HG02885 (cell line): ENCODE data around the gene TLCD4.
A peak's percentile ranks its signal among the peaks of the same experiment; 100 is the strongest.

ENCODE experiments used
- ATAC-seq: cut with Tn5 transposase; IDR thresholded peaks from one replicate; pipeline ENCODE4 v1.9.1; 2021; ENCODE audit warnings: mild to moderate bottlenecking; ENCODE audit not compliant: unreplicated experiment, poor library complexity

Gene TLCD4

DNA sequence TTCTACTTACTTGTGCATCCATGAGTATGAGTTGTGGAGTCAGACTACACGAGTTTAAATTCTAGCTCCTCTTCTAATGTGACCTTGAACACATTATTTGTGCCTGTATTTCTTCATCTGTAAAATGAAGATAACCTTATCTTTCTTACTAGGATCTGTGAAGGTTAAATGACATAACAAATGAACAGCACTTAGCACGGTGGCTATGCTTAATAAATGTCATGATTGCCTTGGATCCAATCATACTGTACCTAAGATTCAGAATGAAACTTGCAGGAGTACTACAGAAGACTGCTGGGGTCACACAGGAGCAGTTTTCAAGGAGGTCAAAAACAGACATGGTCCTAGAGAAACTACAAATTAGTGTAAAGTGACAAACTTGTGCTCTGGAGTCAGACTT, 22.2 kb upstream of the TLCD4 start:
- ATAC-seq = peak; percentile 31

DNA sequence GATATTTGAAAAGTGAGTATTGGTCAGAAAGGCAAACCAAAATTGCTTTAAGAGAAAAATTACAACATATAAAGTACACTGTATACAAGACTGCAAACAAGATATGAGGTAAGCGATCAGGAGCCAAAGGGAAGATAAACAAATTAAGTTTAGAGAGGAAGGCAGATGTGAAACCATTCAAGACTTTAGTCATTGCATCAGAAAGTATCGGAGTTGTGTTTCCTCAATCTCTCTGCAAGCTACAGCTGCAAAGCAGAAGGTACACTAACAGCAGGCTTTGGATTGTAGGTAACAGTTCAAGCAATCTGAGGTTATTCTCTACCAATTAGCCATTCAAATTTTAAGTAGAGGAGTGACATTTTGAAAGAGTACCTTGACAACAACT, 21.3 kb upstream of the TLCD4 start:
- peak; percentile 98 for ATAC-seq

DNA sequence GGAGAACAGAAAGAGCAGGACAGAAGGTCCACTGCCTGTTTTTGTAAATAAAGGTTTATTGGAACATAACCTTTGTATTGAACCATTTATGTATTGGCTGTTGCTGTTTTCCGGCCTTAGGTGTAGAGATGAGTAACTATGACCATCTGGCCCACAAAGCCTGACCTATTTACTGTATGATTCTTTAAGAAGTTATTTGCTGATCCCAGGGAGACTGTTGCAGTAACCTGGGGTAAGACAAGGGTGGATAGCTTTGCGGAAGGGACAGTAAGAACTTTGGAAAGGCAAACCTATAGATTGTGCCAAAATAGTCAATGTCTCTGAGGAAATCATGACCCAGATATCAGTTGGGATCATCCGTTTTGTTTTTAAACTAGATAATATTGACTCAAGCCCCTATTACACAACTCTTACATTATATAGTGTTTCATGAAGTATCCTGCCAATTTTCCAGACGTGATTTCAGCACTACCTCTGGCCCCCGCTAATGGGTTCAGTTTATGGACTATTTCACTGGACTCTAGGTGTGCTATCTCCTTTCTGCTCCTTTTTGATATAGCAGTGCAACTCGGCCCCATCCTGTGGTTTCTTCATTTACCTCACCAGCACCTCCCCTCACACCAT, 20.8 kb upstream of the TLCD4 start:
- peak; percentile 25 for ATAC-seq

DNA sequence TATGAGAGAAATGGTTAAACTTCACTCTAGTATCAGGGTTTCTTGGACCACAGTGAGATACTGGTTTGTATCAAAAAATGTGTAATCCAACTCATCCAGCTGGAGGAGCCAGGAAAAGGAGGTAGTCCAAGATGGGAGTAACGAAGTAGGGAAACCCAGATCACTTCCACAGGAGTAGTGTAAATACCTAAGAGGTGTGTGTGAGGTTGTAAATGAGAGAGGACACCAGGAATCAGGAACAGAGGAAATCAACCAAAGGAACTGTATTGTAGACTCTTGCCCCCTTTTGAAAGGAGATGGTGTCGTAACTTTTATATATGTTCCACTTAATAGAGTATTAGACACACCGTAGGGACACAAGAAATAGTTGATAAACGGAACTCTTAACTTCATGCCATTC, 19.7 kb upstream of the TLCD4 start:
- ATAC-seq = no peak

- no peak for ATAC-seq
Observed at GRCh38 chr1:95098196-95098595, 19.0 kb upstream of the TLCD4 start.

- ATAC-seq = no peak
Observed at GRCh38 chr1:95108792-95109191, 8.4 kb upstream of the TLCD4 start.

DNA sequence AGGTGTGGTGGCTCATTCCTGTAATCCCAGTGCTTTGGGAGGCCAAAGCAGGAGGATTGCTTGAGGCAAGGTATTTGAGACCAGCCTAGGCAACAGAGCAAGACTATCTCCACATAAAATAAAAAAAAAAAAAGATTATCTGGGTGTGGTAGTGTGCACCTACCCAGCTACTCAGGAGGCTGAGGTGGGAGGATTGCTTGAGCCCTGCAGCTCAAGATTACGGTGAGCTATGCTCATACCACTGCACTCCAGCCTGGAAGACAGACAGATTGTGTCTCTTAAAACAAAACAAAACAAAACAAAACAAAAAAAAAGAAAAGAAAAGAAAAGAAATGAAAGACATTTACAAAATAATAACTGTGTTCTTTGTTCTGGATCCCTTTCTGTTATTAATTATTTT, 6.1 kb upstream of the TLCD4 start:
- ATAC-seq = no peak

GRCh38 chr1:95113684-95114083, 3.5 kb upstream of the TLCD4 start:
- no peak for ATAC-seq

GRCh38 chr1:95115708-95116137, 1.4 kb upstream of the TLCD4 start:
- no peak for ATAC-seq

GRCh38 chr1:95116580-95117206, 462 bp upstream of the TLCD4 start:
- ATAC-seq = peak; percentile 70

DNA sequence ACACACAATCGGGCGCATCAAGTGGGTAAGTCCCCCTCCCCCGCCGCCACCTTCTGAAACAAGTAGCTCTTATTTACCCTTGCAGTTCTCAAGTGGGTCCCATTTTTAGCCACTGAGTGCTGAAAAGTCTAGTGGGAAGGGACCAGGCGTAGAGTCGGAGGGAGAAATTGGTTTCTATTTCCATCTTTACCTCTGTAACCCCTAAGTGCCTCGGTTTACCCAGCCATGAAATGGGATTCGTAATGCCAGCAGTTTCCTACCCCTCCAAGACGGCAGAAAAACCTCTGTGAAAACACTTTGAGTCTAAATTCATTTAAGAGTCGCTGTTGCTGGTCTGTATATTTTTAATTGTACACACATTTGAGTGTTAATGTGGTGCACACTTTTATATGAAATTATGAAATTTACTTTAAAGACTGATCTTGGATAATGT, 928 bp downstream of the TLCD4 start:
- ATAC-seq = no peak

- ATAC-seq = no peak
Observed at GRCh38 chr1:95118710-95119109, 1.6 kb downstream of the TLCD4 start.

GRCh38 chr1:95119273-95119672, 2.1 kb downstream of the TLCD4 start:
- ATAC-seq = no peak

- no peak for ATAC-seq
Observed at GRCh38 chr1:95122151-95122697, 5.1 kb downstream of the TLCD4 start.

DNA sequence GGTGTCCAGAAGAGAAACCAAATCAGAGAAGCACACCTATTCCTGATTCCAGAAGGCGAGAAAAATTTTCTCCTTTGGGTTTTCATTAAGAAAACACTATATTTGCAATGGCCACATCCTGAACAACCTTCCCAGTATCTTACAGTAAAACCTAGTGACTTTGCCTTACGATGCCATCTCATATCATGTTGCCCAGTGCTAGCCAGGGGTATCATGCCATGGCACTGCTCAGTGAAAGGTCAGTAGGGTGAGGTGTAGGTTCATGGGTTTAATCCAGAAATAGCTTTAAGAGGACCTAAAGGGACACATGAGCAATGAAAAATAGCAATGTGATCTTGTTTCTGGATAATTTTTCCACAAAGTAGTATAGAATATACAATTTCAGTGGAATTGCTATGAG, 7.2 kb downstream of the TLCD4 start:
- no peak for ATAC-seq

DNA sequence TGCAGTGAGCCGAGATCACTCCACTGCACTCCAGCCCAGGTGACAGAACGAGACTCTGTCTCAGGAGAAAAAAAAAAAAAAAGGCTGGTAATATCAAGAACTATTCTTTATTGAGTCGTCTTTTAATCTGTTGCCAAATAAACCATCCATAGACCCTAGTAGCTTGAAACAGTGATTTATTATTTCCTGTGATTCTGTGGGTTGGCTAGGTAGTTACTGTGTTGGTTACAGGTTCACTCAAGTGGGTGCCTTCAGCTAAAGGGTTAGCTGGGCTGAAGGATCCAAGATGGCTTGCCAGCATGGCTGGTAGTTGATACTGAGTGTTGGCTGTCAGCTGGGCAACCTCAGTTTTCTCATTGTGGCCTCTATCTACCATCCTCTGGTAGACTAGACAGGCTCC, 9.2 kb downstream of the TLCD4 start:
- no peak for ATAC-seq

- no peak for ATAC-seq
Observed at GRCh38 chr1:95126846-95127245, 9.7 kb downstream of the TLCD4 start.

DNA sequence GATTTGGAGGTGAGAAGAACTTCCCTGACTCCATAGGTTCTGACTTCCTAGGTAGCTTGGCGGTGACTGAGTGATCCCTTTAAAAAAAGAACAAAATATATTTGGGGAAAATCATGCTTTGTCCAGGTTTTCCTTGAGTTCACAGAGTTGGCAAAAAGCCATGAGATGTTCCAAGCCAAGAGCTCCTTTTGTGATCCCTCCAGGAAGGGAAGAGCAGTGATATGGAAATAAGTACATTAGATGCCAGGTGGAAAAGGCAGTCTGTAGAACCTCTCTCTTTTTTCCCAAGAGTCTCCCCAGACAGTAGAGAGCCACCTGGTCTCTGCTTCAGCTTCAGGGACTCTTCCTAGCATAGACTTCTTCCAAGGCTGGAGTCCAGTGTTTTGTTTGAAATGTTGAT, 10.2 kb downstream of the TLCD4 start:
- ATAC-seq = no peak

DNA sequence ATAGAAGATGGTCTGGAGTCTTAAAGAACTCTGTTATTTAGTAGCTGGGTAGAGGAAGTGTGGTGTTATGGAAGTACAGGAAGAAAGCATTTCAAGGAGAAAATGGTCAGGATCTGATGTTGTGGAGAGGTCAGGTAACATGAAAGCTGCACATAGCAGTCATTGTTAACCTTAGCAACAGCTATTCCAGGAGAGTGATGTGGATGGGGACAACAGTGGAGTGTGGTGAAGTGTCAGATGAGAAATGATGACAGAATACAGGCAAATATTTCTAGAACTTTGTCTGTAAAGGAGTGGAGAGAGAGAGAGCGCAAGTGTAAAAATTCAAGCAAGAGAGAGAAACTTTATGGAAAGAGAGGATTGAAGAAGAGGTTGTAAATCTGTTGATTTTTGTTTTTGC, 15.6 kb downstream of the TLCD4 start:
- ATAC-seq = no peak

DNA sequence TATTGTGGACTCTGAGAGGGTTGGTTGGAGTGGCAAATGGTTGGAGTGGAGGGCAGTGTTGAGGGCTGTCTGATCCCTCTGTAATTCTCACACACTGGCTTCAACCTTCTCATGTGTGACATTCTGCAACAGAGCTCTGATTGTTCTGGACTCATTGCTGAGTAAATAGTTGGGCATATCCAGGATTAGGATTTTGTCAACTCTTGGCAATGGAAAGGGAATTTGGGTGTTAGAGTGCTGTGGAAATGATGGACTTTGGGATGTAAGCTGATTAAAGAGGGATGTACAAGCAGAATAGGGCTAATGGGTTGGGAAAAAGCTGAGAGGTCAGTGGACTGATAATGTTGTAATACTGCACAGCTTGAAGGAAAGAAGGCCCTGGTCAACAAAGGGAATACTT, 16.5 kb downstream of the TLCD4 start:
- ATAC-seq = no peak

DNA sequence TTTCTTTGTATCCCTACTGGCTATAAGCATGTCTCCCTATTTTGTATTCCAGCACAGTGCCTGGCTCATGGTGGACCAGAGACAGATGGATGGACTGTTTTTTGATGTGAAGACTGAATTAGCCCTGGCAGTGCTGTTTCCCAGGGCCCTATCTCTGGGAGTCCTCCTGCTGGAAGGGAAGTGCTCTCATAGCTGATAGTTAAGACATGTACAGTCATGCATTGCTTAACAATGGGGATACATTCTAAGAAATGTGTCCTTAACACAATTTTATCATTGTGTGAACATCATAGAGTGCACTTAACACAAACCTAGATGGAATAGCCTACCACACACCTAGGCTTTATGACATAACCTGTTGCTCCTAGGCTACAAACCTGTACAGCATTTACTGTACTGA, 21.1 kb downstream of the TLCD4 start:
- no peak for ATAC-seq

DNA sequence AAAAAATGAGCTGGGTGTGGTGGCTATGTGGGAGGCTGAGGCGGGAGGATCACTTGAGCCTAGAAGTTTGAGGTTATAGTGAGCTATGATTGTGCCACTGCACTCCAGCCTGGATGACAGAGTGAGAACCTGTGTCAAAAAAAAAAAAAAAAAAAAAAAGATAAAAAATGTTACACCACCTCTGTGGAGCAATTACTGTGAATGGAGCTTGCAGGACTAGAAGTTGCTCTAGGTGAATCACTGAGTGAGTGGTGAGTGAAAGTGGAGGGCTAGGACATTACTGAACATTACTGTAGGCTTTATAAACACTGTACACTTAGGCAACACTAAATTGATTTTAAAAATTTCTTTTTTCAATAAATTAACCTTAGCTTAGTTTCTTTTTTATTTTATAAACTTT, 21.9 kb downstream of the TLCD4 start:
- ATAC-seq = no peak
